K562 (cell line): ENCODE data around the gene MRPL10. TPM values are rescaled to one million over a fixed set of nuclear protein-coding genes. Genes with fewer than 3 reads are reported as not detected.
A peak's percentile ranks its signal among the peaks of the same experiment; 100 is the strongest.

Source experiments
- ARID4B ChIP-seq: sonication (generic); formaldehyde crosslinking; IDR thresholded peaks from 2 replicates; pipeline ENCODE4 v1.8.0; 2022; ENCODE audit warnings: mild to moderate bottlenecking, missing genetic modification reagents
- ETV1 ChIP-seq: fragments of 450-650 bp; conservative IDR thresholded peaks from 2 replicates; pipeline ENCODE4 v1.6.1; 2016; ENCODE audit warnings: missing genetic modification characterization, control low read depth, low read depth, missing compliant biosample characterization
- MCM7 ChIP-seq, 2 experiments: fragments of 450-650 bp; IDR thresholded peaks; 2 replicates each; pipeline ENCODE4 v1.6.1; 2016 to 2018
- RBM14 ChIP-seq: fragments of 200-400 bp; formaldehyde crosslinking; IDR thresholded peaks from 2 replicates; pipeline ENCODE4 v1.6.1; 2018; ENCODE audit warnings: low read depth, mild to moderate bottlenecking, low read length, moderate library complexity, borderline replicate concordance; ENCODE audit not compliant: insufficient read depth
- RBM39 ChIP-seq: fragments of 200-400 bp; formaldehyde crosslinking; optimal IDR thresholded peaks from 2 replicates; pipeline ENCODE3; 2018; ENCODE audit warnings: low read depth, low read length
- ZNF316 ChIP-seq: fragments of 450-650 bp; IDR thresholded peaks from 2 replicates; pipeline ENCODE4 v1.6.1; 2016
- ZNF766 ChIP-seq: fragments of 200-800 bp; sonication (Bioruptor generic); conservative IDR thresholded peaks from 2 replicates; pipeline ENCODE4 v1.6.1; 2016; ENCODE audit warnings: missing genetic modification characterization, missing compliant biosample characterization
- polyA plus RNA-seq, 8 experiments: library from polyadenylated mRNA; depleted of rRNA in 4 of 8; stranded (reverse) in 5 of 8; unstranded in 3 of 8; fragments of >200 nt; fragmentation: Nextera tagmentation in 2 of 8; fragmentation: Illumina TruSeq in 1 of 8; extraction: Ambion mirVana in 2 of 8; extraction: Trizol in 1 of 8; gene quantifications; 2 replicates each; pipeline versions ENCODE4 v1.2.1 to v1.2.3, GENCODE V29; 2011 to 2014; ENCODE audit warnings: inconsistent platforms in 1 of 8, missing spikeins in 1 of 8
- total RNA-seq, 7 experiments: library from RNA; depleted of rRNA in 6 of 7; stranded (reverse); fragments of >200 nt in 6 of 7; fragmentation: Illumina TruSeq in 2 of 7; extraction: Trizol in 2 of 7; gene quantifications; 2 replicates each; pipeline versions ENCODE4 v1.2.1 to v1.2.3, GENCODE V29; 2011 to 2021; ENCODE audit warnings: low replicate concordance in 1 of 7
- TF ChIP-seq, protein P1 (sequence below): sonication (generic); formaldehyde crosslinking; IDR thresholded peaks from 2 replicates; pipeline ENCODE4 v1.8.1; 2023; ENCODE audit warnings: mild to moderate bottlenecking, missing genetic modification reagents
- TF ChIP-seq, protein P2 (sequence below): fragments of 200-600 bp; sonication (generic); IDR thresholded peaks from one replicate; pipeline ENCODE4 v1.6.1; 2012; ENCODE audit warnings: mild to moderate bottlenecking, low read depth, low read length, inconsistent platforms

MRPL10 gene
- total and polyA plus RNA-seq, 9 of the 15 experiments (the other 6 are each of a cell fraction or from before 2014, with no cell fraction given), result 27.8 to 105 (median 67.3) TPM

DNA sequence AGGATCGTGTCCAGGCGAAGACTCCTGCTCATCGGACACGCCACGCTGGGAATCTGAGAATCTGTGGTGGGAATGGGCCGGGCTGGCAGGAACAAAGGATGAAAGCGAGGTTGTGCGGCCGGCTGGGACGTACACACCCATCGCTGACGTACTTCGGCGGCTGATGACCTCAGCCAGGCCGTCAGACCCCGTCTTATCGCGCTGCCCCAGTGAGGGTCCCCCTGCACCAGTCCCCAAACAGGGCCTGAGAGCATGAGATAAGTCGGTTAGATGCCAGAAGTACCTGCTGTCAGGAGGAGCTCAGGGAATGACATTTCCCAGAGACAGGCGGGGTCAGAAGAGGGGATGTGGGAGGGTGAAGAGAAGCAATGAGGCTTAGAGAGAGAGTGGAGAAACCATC, 35.6 kb upstream of the MRPL10 start (continued):
- TF ChIP-seq RBM14 (no peak), MCM7 (IDR thresholded peaks at IDR 0.05) (no peak), ARID4B (no peak), ETV1 (tag) (peak; percentile 67), ZNF316 (no peak), ZNF766 (CRISPR knock-in tag) (peak; percentile 97), RBM39 (no peak)
- TF ChIP-seq, protein P1, sequence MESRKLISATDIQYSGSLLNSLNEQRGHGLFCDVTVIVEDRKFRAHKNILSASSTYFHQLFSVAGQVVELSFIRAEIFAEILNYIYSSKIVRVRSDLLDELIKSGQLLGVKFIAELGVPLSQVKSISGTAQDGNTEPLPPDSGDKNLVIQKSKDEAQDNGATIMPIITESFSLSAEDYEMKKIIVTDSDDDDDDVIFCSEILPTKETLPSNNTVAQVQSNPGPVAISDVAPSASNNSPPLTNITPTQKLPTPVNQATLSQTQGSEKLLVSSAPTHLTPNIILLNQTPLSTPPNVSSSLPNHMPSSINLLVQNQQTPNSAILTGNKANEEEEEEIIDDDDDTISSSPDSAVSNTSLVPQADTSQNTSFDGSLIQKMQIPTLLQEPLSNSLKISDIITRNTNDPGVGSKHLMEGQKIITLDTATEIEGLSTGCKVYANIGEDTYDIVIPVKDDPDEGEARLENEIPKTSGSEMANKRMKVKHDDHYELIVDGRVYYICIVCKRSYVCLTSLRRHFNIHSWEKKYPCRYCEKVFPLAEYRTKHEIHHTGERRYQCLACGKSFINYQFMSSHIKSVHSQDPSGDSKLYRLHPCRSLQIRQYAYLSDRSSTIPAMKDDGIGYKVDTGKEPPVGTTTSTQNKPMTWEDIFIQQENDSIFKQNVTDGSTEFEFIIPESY, result peak; percentile 73
- TF ChIP-seq, protein P2, sequence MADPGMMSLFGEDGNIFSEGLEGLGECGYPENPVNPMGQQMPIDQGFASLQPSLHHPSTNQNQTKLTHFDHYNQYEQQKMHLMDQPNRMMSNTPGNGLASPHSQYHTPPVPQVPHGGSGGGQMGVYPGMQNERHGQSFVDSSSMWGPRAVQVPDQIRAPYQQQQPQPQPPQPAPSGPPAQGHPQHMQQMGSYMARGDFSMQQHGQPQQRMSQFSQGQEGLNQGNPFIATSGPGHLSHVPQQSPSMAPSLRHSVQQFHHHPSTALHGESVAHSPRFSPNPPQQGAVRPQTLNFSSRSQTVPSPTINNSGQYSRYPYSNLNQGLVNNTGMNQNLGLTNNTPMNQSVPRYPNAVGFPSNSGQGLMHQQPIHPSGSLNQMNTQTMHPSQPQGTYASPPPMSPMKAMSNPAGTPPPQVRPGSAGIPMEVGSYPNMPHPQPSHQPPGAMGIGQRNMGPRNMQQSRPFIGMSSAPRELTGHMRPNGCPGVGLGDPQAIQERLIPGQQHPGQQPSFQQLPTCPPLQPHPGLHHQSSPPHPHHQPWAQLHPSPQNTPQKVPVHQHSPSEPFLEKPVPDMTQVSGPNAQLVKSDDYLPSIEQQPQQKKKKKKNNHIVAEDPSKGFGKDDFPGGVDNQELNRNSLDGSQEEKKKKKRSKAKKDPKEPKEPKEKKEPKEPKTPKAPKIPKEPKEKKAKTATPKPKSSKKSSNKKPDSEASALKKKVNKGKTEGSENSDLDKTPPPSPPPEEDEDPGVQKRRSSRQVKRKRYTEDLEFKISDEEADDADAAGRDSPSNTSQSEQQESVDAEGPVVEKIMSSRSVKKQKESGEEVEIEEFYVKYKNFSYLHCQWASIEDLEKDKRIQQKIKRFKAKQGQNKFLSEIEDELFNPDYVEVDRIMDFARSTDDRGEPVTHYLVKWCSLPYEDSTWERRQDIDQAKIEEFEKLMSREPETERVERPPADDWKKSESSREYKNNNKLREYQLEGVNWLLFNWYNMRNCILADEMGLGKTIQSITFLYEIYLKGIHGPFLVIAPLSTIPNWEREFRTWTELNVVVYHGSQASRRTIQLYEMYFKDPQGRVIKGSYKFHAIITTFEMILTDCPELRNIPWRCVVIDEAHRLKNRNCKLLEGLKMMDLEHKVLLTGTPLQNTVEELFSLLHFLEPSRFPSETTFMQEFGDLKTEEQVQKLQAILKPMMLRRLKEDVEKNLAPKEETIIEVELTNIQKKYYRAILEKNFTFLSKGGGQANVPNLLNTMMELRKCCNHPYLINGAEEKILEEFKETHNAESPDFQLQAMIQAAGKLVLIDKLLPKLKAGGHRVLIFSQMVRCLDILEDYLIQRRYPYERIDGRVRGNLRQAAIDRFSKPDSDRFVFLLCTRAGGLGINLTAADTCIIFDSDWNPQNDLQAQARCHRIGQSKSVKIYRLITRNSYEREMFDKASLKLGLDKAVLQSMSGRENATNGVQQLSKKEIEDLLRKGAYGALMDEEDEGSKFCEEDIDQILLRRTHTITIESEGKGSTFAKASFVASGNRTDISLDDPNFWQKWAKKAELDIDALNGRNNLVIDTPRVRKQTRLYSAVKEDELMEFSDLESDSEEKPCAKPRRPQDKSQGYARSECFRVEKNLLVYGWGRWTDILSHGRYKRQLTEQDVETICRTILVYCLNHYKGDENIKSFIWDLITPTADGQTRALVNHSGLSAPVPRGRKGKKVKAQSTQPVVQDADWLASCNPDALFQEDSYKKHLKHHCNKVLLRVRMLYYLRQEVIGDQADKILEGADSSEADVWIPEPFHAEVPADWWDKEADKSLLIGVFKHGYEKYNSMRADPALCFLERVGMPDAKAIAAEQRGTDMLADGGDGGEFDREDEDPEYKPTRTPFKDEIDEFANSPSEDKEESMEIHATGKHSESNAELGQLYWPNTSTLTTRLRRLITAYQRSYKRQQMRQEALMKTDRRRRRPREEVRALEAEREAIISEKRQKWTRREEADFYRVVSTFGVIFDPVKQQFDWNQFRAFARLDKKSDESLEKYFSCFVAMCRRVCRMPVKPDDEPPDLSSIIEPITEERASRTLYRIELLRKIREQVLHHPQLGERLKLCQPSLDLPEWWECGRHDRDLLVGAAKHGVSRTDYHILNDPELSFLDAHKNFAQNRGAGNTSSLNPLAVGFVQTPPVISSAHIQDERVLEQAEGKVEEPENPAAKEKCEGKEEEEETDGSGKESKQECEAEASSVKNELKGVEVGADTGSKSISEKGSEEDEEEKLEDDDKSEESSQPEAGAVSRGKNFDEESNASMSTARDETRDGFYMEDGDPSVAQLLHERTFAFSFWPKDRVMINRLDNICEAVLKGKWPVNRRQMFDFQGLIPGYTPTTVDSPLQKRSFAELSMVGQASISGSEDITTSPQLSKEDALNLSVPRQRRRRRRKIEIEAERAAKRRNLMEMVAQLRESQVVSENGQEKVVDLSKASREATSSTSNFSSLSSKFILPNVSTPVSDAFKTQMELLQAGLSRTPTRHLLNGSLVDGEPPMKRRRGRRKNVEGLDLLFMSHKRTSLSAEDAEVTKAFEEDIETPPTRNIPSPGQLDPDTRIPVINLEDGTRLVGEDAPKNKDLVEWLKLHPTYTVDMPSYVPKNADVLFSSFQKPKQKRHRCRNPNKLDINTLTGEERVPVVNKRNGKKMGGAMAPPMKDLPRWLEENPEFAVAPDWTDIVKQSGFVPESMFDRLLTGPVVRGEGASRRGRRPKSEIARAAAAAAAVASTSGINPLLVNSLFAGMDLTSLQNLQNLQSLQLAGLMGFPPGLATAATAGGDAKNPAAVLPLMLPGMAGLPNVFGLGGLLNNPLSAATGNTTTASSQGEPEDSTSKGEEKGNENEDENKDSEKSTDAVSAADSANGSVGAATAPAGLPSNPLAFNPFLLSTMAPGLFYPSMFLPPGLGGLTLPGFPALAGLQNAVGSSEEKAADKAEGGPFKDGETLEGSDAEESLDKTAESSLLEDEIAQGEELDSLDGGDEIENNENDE, result no peak
